A204.1 (cell line): ENCODE results near the gene FGFR4.

ENCODE experiments used
- FAIRE-seq: peaks from 2 replicates; lab custom pipeline; 2012; peaks lifted over from hg19 to GRCh38; lab: Jason Lieb, UNC

FGFR4 gene

DNA sequence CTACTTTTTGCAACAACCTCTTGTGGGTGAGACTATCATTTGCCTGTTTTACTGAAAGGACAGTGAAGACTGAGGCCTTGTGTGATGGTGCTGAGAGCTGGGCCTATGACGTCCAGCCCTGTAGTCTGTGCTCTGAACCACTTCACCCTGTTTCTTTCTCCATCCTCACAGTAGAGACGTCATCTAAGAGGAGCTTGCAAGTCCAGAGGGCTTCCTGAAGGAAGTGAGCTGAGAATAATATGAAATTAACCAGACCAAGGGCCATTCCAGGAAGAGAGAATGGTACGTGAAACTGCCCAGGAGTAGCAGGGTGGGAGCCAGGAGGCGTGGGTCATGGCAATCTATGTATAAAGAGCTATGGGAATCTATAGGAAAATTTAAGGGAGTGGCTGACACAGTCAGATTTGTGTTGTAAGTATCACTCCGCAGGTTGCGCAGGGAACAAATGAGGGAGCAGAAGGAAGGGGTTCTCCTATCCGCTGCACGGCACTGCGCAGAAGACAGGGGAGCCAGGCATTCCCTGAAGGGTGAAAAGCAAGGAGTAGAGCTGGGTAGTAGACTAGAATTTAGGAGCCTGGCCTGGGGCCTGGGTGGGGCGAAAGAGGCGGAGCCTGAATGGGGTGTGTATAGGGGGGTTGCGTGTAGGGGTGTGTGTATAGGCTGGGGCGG, 596 bp upstream of the FGFR4 start:
- FAIRE-seq: no peak

GRCh38 chr5:177087398-177088005, 787 bp downstream of the FGFR4 start:
- no peak for FAIRE-seq

- no peak for FAIRE-seq
Measured at GRCh38 chr5:177089127-177089526, 2.4 kb downstream of the FGFR4 start.

- no peak for FAIRE-seq
Measured at GRCh38 chr5:177089825-177090641, 3.3 kb downstream of the FGFR4 start.

- no peak for FAIRE-seq
Measured at GRCh38 chr5:177090813-177091212, 4.1 kb downstream of the FGFR4 start.

DNA sequence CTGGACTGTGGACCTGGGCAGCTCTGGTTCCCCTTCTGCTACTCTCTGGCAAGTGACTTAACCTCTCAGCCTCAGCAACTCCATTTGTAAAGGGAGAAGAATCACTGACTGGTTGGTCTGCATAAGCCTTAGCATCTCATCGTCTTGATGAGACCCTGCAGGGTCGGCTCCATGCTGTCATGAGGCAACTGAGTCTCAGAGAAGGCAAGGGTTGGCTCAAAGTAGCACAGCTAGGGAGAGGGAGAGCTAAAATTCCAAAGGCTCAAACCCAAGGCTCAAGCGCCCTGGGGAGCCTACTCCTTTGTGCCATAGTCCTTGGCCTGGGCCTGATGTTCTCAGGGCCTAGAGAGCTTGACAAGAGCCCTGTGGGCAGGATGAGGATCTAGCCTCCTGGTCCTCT, 4.5 kb downstream of the FGFR4 start:
- FAIRE-seq: no peak

DNA sequence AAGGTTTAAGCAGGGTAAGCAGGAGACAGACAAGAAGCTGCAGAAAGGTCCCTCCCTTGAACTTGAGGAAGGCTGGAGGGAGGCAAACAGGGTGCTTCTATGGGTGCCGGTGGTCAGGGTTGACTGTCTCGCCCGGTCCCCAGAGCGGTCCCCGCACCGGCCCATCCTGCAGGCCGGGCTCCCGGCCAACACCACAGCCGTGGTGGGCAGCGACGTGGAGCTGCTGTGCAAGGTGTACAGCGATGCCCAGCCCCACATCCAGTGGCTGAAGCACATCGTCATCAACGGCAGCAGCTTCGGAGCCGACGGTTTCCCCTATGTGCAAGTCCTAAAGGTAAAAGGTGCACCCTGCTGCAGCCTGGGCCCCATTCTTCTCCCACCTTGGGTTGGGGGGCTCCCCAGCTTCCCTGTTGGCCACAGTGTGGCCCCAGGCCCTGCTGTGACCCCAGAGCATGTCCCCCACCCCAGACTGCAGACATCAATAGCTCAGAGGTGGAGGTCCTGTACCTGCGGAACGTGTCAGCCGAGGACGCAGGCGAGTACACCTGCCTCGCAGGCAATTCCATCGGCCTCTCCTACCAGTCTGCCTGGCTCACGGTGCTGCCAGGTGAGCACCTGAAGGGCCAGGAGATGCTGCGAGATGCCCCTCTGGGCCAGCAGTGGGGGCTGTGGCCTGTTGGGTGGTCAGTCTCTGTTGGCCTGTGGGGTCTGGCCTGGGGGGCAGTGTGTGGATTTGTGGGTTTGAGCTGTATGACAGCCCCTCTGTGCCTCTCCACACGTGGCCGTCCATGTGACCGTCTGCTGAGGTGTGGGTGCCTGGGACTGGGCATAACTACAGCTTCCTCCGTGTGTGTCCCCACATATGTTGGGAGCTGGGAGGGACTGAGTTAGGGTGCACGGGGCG, 5.7 kb downstream of the FGFR4 start:
- FAIRE-seq: no peak

GRCh38 chr5:177093082-177093712, 6.5 kb downstream of the FGFR4 start:
- no peak for FAIRE-seq

DNA sequence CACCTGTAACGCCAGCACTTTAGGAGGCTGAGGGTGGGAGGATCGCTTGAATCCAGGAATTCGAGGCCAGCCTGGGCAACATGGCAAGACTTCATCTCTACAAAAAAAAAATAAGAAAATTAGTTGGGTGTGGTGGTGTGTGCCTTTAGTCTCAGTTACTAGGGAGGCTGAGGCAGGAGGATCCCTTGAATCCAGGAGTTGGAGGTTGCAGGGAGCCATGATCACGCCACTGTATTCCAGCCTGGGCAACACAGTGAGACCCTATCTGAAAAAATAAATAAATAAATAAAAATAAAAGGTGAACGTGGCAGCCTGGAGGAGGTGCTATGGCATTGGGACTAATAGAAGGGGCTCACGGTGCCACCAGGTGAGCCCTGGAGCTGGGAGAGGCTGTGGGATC, 7.1 kb downstream of the FGFR4 start:
- no peak for FAIRE-seq

GRCh38 chr5:177094224-177095087, 7.7 kb downstream of the FGFR4 start:
- no peak for FAIRE-seq

DNA sequence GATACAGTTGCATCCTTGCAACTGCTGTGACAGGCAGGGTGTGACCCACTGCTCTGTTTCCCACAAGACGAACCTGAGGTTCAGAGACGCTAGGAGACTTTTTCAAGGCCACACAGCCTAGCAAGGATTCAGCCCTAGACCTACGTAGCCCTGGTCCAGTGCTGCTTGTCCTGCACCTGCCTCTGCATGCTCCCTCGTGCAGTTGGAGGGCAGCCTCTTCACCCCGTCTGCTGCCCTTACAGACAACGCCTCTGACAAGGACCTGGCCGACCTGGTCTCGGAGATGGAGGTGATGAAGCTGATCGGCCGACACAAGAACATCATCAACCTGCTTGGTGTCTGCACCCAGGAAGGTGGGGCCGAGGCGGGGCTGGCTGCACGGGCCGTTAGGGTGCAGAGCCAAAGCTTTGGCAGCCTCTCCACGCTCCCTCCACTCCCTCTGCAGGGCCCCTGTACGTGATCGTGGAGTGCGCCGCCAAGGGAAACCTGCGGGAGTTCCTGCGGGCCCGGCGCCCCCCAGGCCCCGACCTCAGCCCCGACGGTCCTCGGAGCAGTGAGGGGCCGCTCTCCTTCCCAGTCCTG, 8.5 kb downstream of the FGFR4 start:
- no peak for FAIRE-seq

DNA sequence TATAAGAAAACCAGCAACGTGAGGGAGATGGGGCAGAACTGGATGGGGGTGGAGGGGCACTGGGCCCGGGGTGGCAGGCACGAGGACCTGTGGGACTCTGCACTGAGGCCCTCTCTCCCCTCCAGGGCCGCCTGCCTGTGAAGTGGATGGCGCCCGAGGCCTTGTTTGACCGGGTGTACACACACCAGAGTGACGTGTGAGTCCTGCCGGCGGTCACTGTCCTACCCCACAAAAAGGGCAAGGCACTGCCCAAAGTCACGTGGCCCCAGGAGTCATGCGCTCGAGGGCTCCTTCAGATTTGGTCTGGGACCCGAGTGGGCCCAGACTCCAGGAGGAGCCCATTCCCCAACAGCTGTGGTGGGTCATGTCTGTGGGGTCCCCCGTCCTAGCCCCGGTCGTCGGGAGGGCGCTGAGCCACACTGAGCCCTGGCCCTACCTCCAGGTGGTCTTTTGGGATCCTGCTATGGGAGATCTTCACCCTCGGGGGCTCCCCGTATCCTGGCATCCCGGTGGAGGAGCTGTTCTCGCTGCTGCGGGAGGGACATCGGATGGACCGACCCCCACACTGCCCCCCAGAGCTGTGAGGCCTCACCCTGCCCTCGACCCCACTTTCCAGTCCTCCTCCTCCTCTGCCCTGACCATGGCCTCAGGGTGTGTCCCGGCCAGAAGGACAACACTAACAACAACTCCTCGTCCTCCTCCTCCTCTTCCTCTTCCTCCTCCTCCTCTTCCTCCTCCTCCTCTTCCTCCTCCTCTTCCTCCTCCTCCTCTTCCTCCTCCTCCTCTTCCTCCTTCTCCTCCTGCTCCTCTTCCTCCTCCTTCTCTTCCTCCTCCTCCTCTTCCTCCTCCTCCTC, 9.7 kb downstream of the FGFR4 start:
- FAIRE-seq: no peak

DNA sequence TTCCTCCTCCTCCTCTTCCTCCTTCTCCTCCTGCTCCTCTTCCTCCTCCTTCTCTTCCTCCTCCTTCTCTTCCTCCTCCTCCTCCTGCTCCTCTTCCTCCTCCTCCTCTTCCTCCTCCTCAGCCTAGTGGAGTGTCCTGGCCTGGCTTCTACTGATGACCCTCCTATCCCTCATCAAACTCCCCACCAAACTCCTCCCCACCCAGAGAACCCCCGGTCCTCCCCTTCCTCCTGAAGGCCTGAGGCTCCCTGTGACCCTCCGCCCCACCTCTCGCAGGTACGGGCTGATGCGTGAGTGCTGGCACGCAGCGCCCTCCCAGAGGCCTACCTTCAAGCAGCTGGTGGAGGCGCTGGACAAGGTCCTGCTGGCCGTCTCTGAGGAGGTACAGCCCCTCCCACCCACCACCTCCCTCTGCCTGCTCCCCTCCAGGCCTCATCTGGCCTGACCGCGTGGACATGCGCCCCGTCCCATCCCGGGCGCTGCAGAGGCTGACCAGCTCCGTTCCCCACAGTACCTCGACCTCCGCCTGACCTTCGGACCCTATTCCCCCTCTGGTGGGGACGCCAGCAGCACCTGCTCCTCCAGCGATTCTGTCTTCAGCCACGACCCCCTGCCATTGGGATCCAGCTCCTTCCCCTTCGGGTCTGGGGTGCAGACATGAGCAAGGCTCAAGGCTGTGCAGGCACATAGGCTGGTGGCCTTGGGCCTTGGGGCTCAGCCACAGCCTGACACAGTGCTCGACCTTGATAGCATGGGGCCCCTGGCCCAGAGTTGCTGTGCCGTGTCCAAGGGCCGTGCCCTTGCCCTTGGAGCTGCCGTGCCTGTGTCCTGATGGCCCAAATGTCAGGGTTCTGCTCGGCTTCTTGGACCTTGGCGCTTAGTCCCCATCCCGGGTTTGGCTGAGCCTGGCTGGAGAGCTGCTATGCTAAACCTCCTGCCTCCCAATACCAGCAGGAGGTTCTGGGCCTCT, 10.6 kb downstream of the FGFR4 start:
- FAIRE-seq: no peak

DNA sequence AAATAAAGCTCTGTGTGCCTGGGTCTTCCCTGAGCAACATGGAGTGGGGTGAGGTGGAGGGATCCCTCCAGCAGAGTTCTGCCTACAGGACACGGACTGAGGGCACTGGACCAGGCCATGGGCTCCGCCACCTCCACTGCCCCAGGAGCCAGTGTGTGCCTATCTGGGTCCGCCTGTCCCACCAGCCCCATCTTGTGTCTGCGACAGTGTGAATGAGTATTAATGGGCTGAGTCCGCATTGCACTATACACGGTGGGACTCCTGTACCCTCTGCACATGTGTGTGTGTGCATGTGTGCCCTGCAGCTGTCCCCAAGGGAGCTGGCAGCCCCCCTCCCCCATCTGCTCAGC, 11.4 kb downstream of the FGFR4 start:
- no peak for FAIRE-seq

DNA sequence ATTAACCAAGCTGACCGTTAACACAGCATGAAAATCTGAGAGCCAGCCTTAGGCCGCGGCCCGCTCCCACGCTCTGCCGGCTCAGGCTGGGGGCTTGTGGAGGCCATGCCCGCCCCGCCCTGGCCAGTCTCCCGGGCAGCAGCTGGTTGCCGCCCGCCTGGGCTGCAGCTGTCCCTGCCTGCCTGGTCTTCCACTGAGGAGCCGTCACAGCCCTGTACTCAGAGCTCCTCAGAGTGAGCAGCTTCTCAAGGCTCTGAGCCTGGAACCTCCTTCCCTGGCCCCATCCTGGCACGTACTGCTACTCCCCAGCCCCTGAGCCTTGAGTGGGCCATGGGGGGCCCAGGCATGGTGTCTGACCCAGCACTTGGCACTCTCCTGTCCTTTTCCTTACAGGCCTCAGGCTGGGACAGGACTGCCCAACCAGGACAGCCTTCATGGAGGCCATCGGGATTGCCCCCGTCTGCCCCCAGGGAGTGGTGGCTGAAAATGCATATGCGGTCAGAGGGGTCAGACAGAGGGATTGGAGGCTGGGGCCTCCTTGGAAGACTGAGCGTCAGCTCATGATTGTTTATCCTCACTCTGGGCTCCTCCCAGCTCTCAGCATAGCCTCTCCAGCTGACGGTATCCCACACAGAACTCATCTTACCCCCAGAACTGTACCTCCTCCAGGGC, 11.9 kb downstream of the FGFR4 start:
- FAIRE-seq: no peak

DNA sequence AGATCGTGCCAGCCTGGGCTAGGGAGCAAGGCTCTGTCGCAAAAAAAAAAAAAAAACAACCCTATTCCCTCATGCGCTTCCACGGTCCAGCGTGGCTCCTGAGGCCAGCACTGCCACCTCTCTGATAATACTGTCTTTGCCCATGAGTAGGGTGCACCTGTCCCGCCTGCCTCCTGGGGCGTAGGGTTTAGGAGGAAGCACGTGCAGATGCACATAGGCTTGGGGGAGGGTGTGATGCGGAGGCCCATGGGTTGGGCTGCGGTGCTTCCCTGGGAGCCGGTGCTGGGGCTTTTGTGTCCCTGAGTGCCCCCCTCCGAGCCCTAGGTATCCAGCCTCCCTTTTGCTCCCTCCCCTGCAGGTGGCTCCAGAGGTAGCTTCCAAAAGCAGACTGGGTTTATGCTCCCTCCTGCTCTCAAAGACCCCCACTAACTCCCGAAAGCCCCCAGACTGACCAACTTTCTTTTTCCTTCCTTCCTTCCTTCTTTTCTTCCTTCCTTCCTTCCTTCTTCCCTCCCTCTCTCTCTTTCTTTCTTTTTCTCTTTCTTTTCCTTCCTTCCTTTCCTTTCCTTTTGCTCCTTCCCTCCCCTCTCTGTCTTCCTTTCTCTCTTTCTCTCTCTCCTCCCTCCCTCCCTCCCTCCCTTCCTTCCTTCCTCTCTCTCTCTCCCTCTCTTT, 12.8 kb downstream of the FGFR4 start:
- FAIRE-seq: no peak

DNA sequence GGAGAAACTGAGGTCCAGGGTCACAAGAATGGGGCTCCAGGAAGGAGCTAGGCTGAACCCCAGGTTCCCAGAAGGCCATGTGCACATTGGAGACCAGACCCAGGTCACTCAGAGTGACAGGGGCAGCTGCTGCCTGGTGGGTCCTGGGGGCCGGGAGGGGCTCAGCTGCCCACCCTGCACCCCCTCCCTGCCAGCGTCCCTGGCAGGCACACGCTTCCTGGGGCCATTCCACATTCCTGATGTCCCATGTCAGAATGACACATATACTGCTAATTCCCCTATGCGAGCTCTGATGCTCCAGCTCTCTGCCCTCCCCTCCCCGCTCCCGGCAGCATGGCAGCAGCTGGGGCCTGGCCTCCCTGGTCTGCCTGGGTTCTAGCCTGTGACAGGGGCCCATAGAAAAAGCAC, 14.0 kb downstream of the FGFR4 start:
- no peak for FAIRE-seq
